ENCODE results near the gene IQSEC3.

Gene IQSEC3

GRCh38 chr12:197347-197746 is 130.8 kb downstream of the IQSEC3 start:
- WGBS, result 90% methylated on average over 3 of the region's 3 CpGs

DNA sequence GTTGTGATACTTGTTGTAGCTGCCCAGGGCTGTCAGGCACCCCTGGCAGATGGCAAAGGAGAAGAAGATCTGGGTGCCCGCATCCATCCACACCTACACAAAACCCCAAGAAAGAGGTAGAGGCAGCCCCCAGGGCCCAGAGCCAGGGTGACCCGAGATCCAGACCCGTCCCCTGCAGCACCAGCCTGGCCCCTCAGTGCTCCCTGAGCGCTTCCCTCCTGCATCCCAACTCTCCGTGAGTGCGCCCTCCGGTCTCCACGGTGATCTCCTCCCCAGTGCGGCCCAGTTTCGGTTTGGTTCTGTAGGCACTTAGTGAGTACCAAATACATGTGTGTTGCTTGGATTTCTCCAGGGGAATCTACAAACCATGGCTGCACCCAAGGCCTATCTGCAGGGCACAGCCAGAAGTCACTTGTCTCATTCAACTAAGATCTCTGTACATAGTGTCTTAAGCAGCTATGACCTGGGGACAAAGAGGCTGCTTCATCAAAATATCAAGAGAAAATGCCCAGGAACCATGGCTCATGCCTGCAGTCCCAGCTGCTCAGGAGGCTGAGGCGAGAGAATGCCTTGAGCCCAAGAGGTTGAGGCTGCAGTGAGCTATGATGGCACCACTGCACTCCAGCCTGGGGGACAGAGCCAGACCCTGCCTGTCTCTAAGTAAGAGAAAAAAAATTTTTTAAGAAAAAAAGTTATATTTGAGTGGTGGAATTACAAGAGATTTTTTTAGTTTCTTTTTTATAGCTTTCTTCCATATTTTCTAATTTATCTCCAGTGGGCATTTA is 131.5 kb downstream of the IQSEC3 start:
- Histone ChIP-seq H3K4me1 (ENCODE audit: insufficient read depth, low read length) (peaks cover 13% of the 10 kb centered on the region; the same call in 1 of the 2 replicates), H3K27ac (ENCODE audit: low read depth, low read length) (no peak overlapping the region), H3K36me3 (ENCODE audit: insufficient read depth, low read length) (no peaks in the 10 kb centered on the region), H3K9ac (ENCODE audit: low read depth, low read length) (no peak overlapping the region), H3K27me3 (ENCODE audit: insufficient read depth, low read length) (peaks cover 42% of the 10 kb centered on the region), H3K9me3 (ENCODE audit: insufficient read depth, low read depth, low read length) (no peaks in the 10 kb centered on the region), H3K4me3 (ENCODE audit: low read length) (no peak overlapping the region)
- WGBS, result 92% methylated on average over 11 of the region's 11 CpGs

More at GRCh38 chr12:197347-197746, 130.8 kb downstream of the IQSEC3 start:
- Histone ChIP-seq H3K27me3 (ENCODE audit: insufficient read depth, low read length) (peaks cover 34% of the 10 kb centered on the region), H3K36me3 (ENCODE audit: insufficient read depth, low read length) (no peaks in the 10 kb centered on the region), H3K4me1 (ENCODE audit: insufficient read depth, low read length) (peaks cover 10% of the 10 kb centered on the region; the same call in 1 of the 2 replicates), H3K27ac (ENCODE audit: low read depth, low read length) (no peak overlapping the region), H3K4me3 (ENCODE audit: low read length) (no peak overlapping the region), H3K9me3 (ENCODE audit: insufficient read depth, low read depth, low read length) (no peaks in the 10 kb centered on the region), H3K9ac (ENCODE audit: low read depth, low read length) (no peak overlapping the region)

DNA sequence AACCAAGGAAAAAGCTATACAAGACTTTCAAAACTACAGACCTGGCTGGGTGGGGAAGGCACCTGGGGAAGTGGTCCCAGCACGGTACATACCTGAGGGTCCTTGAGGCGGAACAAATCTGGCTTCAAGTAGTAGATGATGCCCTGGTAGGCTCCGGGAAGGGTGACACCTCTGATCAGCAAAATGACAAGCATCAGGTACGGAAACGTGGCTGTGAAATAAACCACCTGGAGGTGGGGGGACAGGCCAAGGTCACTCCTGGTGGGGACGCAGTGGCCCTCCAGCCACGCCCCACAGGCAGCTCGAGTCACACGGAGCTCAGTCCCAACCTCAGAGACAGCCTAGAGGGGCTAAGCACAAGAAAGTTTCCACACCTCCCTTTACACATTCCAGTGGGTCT is 132.1 kb downstream of the IQSEC3 start:
- H3K36me3 ChIP-seq (ENCODE audit: insufficient read depth, low read length), result no peaks in the 10 kb centered on the region
- peaks cover 48% of the 10 kb centered on the region for H3K27me3 ChIP-seq (ENCODE audit: insufficient read depth, low read length)
- H3K9me3 ChIP-seq (ENCODE audit: insufficient read depth, low read depth, low read length), result no peaks in the 10 kb centered on the region
- no peak overlapping the region for H3K9ac ChIP-seq (ENCODE audit: low read depth, low read length)
- H3K4me1 ChIP-seq (ENCODE audit: insufficient read depth, low read length), result peaks cover 13% of the 10 kb centered on the region; the same call in 1 of the 2 replicates
- H3K27ac ChIP-seq (ENCODE audit: low read depth, low read length), result no peak overlapping the region
- no peak overlapping the region for H3K4me3 ChIP-seq (ENCODE audit: low read length)
- WGBS, result 73% methylated on average over 9 of the region's 9 CpGs

DNA sequence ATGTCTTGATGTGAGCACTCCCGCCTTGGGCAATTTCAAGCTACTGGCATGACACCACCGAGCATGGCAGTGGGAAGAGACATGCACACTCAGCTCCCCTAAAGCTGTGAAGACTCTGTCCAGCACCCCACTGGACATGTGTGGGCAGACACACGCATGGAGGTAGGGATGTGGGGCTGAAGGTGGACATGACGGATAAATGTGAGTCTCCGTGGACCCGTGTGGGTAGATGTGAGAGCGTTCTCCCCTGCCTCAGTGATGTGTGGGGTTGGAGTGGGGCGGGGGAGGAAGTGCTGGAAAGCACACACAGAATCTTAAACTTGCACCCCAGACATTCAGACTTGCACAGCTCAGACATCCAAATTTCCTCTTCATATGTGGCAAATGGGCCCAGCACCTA is 134.8 kb downstream of the IQSEC3 start:
- no peak overlapping the region for H3K9ac ChIP-seq (ENCODE audit: low read depth, low read length)
- H3K4me3 ChIP-seq (ENCODE audit: low read length), result no peak overlapping the region
- no peaks in the 10 kb centered on the region for H3K9me3 ChIP-seq (ENCODE audit: insufficient read depth, low read depth, low read length)
- peaks cover 18% of the 10 kb centered on the region; the same call in 1 of the 2 replicates for H3K4me1 ChIP-seq (ENCODE audit: insufficient read depth, low read length)
- H3K27me3 ChIP-seq (ENCODE audit: insufficient read depth, low read length), result peaks cover 73% of the 10 kb centered on the region
- H3K27ac ChIP-seq (ENCODE audit: low read depth, low read length), result no peak overlapping the region
- WGBS, result 88% methylated on average over 7 of the region's 8 CpGs
- no peaks in the 10 kb centered on the region for H3K36me3 ChIP-seq (ENCODE audit: insufficient read depth, low read length)

- H3K9me3 ChIP-seq (ENCODE audit: insufficient read depth, low read depth, low read length), result no peaks in the 10 kb centered on the region
- no peak overlapping the region for H3K27ac ChIP-seq (ENCODE audit: low read depth, low read length)
- H3K4me1 ChIP-seq (ENCODE audit: insufficient read depth, low read length), result peaks cover 18% of the 10 kb centered on the region; the same call in 1 of the 2 replicates
- WGBS, result 14% methylated on average over 14 of the region's 15 CpGs
- no peaks in the 10 kb centered on the region for H3K36me3 ChIP-seq (ENCODE audit: insufficient read depth, low read length)
- no peak overlapping the region for H3K9ac ChIP-seq (ENCODE audit: low read depth, low read length)
- 0 out of 2 replicates have a peak overlapping the region, but pooled peaks have one; percentile 3 for H3K4me3 ChIP-seq (ENCODE audit: low read length)
- H3K27me3 ChIP-seq (ENCODE audit: insufficient read depth, low read length), result peaks cover 80% of the 10 kb centered on the region
These were observed 135.6 kb downstream of the IQSEC3 start for GRCh38 chr12:202081-202731.

DNA sequence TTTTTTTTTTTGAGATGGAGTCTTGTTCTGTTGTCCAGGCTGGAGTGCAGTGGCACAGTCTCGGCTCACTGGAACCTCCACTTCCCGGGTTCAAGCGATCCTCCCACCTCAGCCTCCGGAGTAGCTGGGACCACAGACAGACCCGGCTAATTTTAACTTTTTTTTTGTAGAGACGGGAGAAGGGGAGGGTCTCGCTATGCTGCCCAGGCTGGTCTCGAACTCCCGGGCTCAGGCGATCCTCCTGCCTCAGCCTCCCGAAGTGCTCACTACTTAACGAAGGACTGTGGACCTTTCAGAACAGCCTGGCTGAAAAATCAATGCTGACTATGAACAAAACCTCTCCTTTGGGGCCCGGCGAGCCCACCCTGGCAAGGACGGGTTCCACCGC is 136.5 kb downstream of the IQSEC3 start:
- H3K4me1 ChIP-seq (ENCODE audit: insufficient read depth, low read length), result peaks cover 18% of the 10 kb centered on the region; the same call in 1 of the 2 replicates
- no peaks in the 10 kb centered on the region for H3K36me3 ChIP-seq (ENCODE audit: insufficient read depth, low read length)
- no peak overlapping the region for H3K9ac ChIP-seq (ENCODE audit: low read depth, low read length)
- 41% methylated on average over 16 of the region's 16 CpGs for WGBS
- peaks cover 85% of the 10 kb centered on the region for H3K27me3 ChIP-seq (ENCODE audit: insufficient read depth, low read length)
- peak overlapping the region; percentile 63 for H3K4me3 ChIP-seq (ENCODE audit: low read length)
- no peaks in the 10 kb centered on the region for H3K9me3 ChIP-seq (ENCODE audit: insufficient read depth, low read depth, low read length)
- no peak overlapping the region for H3K27ac ChIP-seq (ENCODE audit: low read depth, low read length)

DNA sequence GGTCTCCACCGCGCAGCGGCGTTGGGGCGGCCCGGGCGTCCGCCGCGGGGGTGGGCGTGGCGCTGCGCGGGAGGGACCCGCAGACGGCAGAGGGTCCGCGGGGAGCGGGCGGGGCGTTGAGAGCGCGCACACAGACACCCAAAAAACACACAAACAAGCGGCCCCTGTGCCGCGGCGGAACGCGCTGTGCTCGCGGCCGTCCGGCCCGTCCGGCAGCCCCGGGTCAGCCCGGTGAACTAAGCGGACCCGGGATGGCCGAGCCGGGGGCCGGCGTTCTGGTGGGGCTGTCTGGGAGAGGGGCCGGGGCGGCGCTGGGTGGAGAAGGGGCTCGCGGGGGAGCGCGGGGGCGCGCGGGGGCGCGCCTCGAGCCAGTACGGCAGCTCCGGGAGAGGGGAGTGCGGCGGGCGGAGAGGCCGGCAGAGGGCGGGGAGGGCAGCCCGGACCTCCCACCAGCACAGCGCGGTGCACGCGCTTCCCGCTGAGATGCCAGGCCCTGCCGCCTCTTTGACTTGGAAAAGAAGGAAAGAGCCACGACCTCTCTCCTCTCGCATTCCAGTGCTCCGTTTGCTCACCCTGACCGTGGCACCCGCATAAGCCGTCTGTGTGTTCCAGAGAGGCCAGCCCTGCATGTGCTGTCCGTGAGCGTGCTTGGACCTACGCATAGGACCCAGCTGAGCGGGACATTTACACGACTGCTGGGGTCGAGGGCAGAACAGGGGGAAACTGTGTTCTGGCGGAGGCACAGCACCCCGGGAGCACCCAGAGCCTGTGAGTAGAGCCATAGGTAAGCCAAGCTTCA is 137.1 kb downstream of the IQSEC3 start:
- Histone ChIP-seq H3K27me3 (ENCODE audit: insufficient read depth, low read length) (peaks cover 91% of the 10 kb centered on the region), H3K36me3 (ENCODE audit: insufficient read depth, low read length) (no peaks in the 10 kb centered on the region), H3K9ac (ENCODE audit: low read depth, low read length) (no peak overlapping the region), H3K4me3 (ENCODE audit: low read length) (peak overlapping the region; percentile 63), H3K4me1 (ENCODE audit: insufficient read depth, low read length) (peaks cover 18% of the 10 kb centered on the region; the same call in 1 of the 2 replicates), H3K9me3 (ENCODE audit: insufficient read depth, low read depth, low read length) (no peaks in the 10 kb centered on the region), H3K27ac (ENCODE audit: low read depth, low read length) (no peak overlapping the region)
- WGBS, result 1% methylated on average over 84 of the region's 84 CpGs

- Histone ChIP-seq H3K27ac (ENCODE audit: low read depth, low read length) (no peak overlapping the region), H3K9me3 (ENCODE audit: insufficient read depth, low read depth, low read length) (no peaks in the 10 kb centered on the region), H3K4me1 (ENCODE audit: insufficient read depth, low read length) (peaks cover 18% of the 10 kb centered on the region; the same call in 1 of the 2 replicates), H3K9ac (ENCODE audit: low read depth, low read length) (no peak overlapping the region), H3K4me3 (ENCODE audit: low read length) (peak overlapping the region; percentile 63), H3K27me3 (ENCODE audit: insufficient read depth, low read length) (peaks cover 95% of the 10 kb centered on the region), H3K36me3 (ENCODE audit: insufficient read depth, low read length) (no peaks in the 10 kb centered on the region)
- WGBS, result 53% methylated on average over 11 of the region's 11 CpGs
These were observed 137.7 kb downstream of the IQSEC3 start for GRCh38 chr12:204261-204678.

- peaks cover 97% of the 10 kb centered on the region for H3K27me3 ChIP-seq (ENCODE audit: insufficient read depth, low read length)
- no peak overlapping the region for H3K27ac ChIP-seq (ENCODE audit: low read depth, low read length)
- no peak overlapping the region for H3K9ac ChIP-seq (ENCODE audit: low read depth, low read length)
- no peak overlapping the region for H3K4me3 ChIP-seq (ENCODE audit: low read length)
- H3K36me3 ChIP-seq (ENCODE audit: insufficient read depth, low read length), result no peaks in the 10 kb centered on the region
- no peaks in the 10 kb centered on the region for H3K9me3 ChIP-seq (ENCODE audit: insufficient read depth, low read depth, low read length)
- H3K4me1 ChIP-seq (ENCODE audit: insufficient read depth, low read length), result peaks cover 12% of the 10 kb centered on the region; the same call in 1 of the 2 replicates
- WGBS, result 87% methylated on average over 4 of the region's 4 CpGs
These were observed 138.5 kb downstream of the IQSEC3 start for GRCh38 chr12:205026-205425.

GRCh38 chr12:206746-207440 is 140.3 kb downstream of the IQSEC3 start:
- H3K9ac ChIP-seq (ENCODE audit: low read depth, low read length), result no peak overlapping the region
- H3K27ac ChIP-seq (ENCODE audit: low read depth, low read length), result no peak overlapping the region
- no peaks in the 10 kb centered on the region for H3K9me3 ChIP-seq (ENCODE audit: insufficient read depth, low read depth, low read length)
- H3K4me1 ChIP-seq (ENCODE audit: insufficient read depth, low read length), result peaks cover 12% of the 10 kb centered on the region; the same call in 1 of the 2 replicates
- H3K27me3 ChIP-seq (ENCODE audit: insufficient read depth, low read length), result peaks cover 98% of the 10 kb centered on the region
- WGBS, result 92% methylated on average over 21 of the region's 21 CpGs
- no peak overlapping the region for H3K4me3 ChIP-seq (ENCODE audit: low read length)
- no peaks in the 10 kb centered on the region for H3K36me3 ChIP-seq (ENCODE audit: insufficient read depth, low read length)

All from HUES64 (cell line).